HEK293 (cell line): ENCODE measurements around the gene SAXO2.
"Not testable (repeated sequence)": the region's sequence is repeated elsewhere in the genome, so short reads cannot be mapped to it uniquely, and the experiment has no call there.

Source experiments
- CTCF ChIP-seq: fragments of 450-650 bp; formaldehyde crosslinking; IDR thresholded peaks from 2 replicates; pipeline ENCODE4 v1.5.1; 2016; ENCODE audit warnings: missing biosample characterization, missing genetic modification characterization
- TSHZ1 ChIP-seq: fragments of 450-650 bp; formaldehyde crosslinking; IDR thresholded peaks from 2 replicates; pipeline ENCODE4 v1.5.1; 2016; ENCODE audit warnings: missing biosample characterization, missing genetic modification characterization, borderline replicate concordance
- ZNF433 ChIP-seq: fragments of 450-650 bp; formaldehyde crosslinking; IDR thresholded peaks from 2 replicates; pipeline ENCODE4 v1.5.1; 2016; ENCODE audit warnings: missing biosample characterization, missing genetic modification characterization, low read depth
- ZNF558 ChIP-seq: fragments of 450-650 bp; formaldehyde crosslinking; IDR thresholded peaks from 2 replicates; pipeline ENCODE4 v1.5.1; 2016; ENCODE audit warnings: missing biosample characterization, missing genetic modification characterization

GRCh38 chr15:82286475-82286874, 23.9 kb downstream of the SAXO2 start:
- not testable (repeated sequence) for TF ChIP-seq ZNF558 (tag by site-specific recombination); CTCF (tag by site-specific recombination); TSHZ1 (tag by site-specific recombination); ZNF433
